HEK293 (cell line): Measurements from ENCODE around the gene PFKL.

Experiments
- AEBP2 ChIP-seq: fragments of 450-650 bp; formaldehyde crosslinking; IDR thresholded peaks from 2 replicates; pipeline ENCODE4 v1.5.1; 2016; ENCODE audit warnings: missing biosample characterization, missing genetic modification characterization, borderline replicate concordance
- EGR2 ChIP-seq: fragments of 450-650 bp; formaldehyde crosslinking; IDR thresholded peaks from 2 replicates; pipeline ENCODE4 v1.5.1; 2016; ENCODE audit warnings: low read depth, missing biosample characterization, missing genetic modification characterization
- GLIS1 ChIP-seq: fragments of 450-650 bp; formaldehyde crosslinking; IDR thresholded peaks from 2 replicates; pipeline ENCODE4 v1.5.1; 2016; ENCODE audit warnings: missing biosample characterization, missing genetic modification characterization
- GLIS2 ChIP-seq: fragments of 450-650 bp; formaldehyde crosslinking; IDR thresholded peaks from 2 replicates; pipeline ENCODE4 v1.5.1; 2016; ENCODE audit warnings: missing biosample characterization, missing genetic modification characterization
- IKZF3 ChIP-seq: fragments of 450-650 bp; IDR thresholded peaks from 2 replicates; pipeline ENCODE4 v1.5.0; 2018; ENCODE audit warnings: missing biosample characterization, mild to moderate bottlenecking, missing genetic modification characterization, moderate library complexity
- KLF8 ChIP-seq: fragments of 450-650 bp; formaldehyde crosslinking; IDR thresholded peaks from 2 replicates; pipeline ENCODE4 v1.5.1; 2016; ENCODE audit warnings: missing biosample characterization, missing genetic modification characterization
- PATZ1 ChIP-seq: fragments of 450-650 bp; formaldehyde crosslinking; IDR thresholded peaks from 2 replicates; pipeline ENCODE4 v1.5.1; 2016; ENCODE audit warnings: missing biosample characterization, missing genetic modification characterization
- SP2 ChIP-seq: fragments of 450-650 bp; formaldehyde crosslinking; IDR thresholded peaks from 2 replicates; pipeline ENCODE4 v1.5.1; 2016; ENCODE audit warnings: missing biosample characterization, missing genetic modification characterization
- SP3 ChIP-seq: fragments of 450-650 bp; formaldehyde crosslinking; IDR thresholded peaks from 2 replicates; pipeline ENCODE4 v1.5.1; 2016; ENCODE audit warnings: missing biosample characterization, missing genetic modification characterization
- SP7 ChIP-seq: fragments of 450-650 bp; formaldehyde crosslinking; IDR thresholded peaks from 2 replicates; pipeline ENCODE4 v1.5.1; 2016; ENCODE audit warnings: missing biosample characterization, missing genetic modification characterization
- ZBTB10 ChIP-seq: fragments of 450-650 bp; formaldehyde crosslinking; IDR thresholded peaks from 2 replicates; pipeline ENCODE4 v1.5.1; 2016; ENCODE audit warnings: missing biosample characterization, missing genetic modification characterization
- ZBTB20 ChIP-seq: fragments of 450-650 bp; formaldehyde crosslinking; IDR thresholded peaks from 2 replicates; pipeline ENCODE4 v1.5.1; 2016; ENCODE audit warnings: missing biosample characterization, missing genetic modification characterization
- ZFHX2 ChIP-seq: fragments of 450-650 bp; formaldehyde crosslinking; conservative IDR thresholded peaks from 2 replicates; pipeline ENCODE4 v1.5.1; 2016; ENCODE audit warnings: missing biosample characterization, missing genetic modification characterization
- ZFP69B ChIP-seq: fragments of 450-650 bp; formaldehyde crosslinking; IDR thresholded peaks from 2 replicates; pipeline ENCODE4 v1.5.1; 2016; ENCODE audit warnings: missing biosample characterization, missing genetic modification characterization
- ZNF148 ChIP-seq: fragments of 450-650 bp; formaldehyde crosslinking; IDR thresholded peaks from 2 replicates; pipeline ENCODE4 v1.5.0; 2017; ENCODE audit warnings: missing biosample characterization, missing genetic modification characterization, borderline replicate concordance
- ZNF2 ChIP-seq: fragments of 450-650 bp; formaldehyde crosslinking; IDR thresholded peaks from 2 replicates; pipeline ENCODE4 v1.5.1; 2016; ENCODE audit warnings: missing biosample characterization, missing genetic modification characterization
- ZNF350 ChIP-seq: fragments of 450-650 bp; formaldehyde crosslinking; IDR thresholded peaks from 2 replicates; pipeline ENCODE4 v1.5.0; 2017; ENCODE audit warnings: missing biosample characterization, mild to moderate bottlenecking, missing genetic modification characterization
- ZNF677 ChIP-seq: fragments of 450-650 bp; IDR thresholded peaks from 2 replicates; pipeline ENCODE4 v1.5.0; 2018; ENCODE audit warnings: missing biosample characterization, mild to moderate bottlenecking, missing genetic modification characterization, moderate library complexity
- ZNF692 ChIP-seq: fragments of 450-650 bp; formaldehyde crosslinking; IDR thresholded peaks from 2 replicates; pipeline ENCODE4 v1.5.1; 2016; ENCODE audit warnings: missing biosample characterization, missing genetic modification characterization
- ZSCAN23 ChIP-seq: fragments of 450-650 bp; formaldehyde crosslinking; IDR thresholded peaks from 2 replicates; pipeline ENCODE4 v1.5.1; 2016; ENCODE audit warnings: missing biosample characterization, missing genetic modification characterization

PFKL gene

GRCh38 chr21:44337941-44338895 is 38.4 kb downstream of the PFKL start (continued):
- TF ChIP-seq ZBTB10 (tag by site-specific recombination) = 0 out of 2 replicates have a peak, but pooled peaks have one; percentile 42
- TF ChIP-seq SP7 (tag by site-specific recombination) = peak; percentile 26; the same call in 1 of the 2 replicates
- TF ChIP-seq ZNF148 (tag by site-specific recombination) = no peak
- TF ChIP-seq SP3 = peak; percentile 46
- TF ChIP-seq ZSCAN23 (tag by site-specific recombination) = no peak
- no peak for TF ChIP-seq ZNF350
- no peak; the same call in 1 of the 2 replicates for TF ChIP-seq ZNF677 (tag by site-specific recombination)
- peak; percentile 77 for TF ChIP-seq ZFHX2 (tag by site-specific recombination)
- 0 out of 2 replicates have a peak, but pooled peaks have one; percentile 38 for TF ChIP-seq ZBTB20 (tag by site-specific recombination)
- peak; percentile 54 for TF ChIP-seq SP2 (tag by site-specific recombination)
- TF ChIP-seq GLIS2 (tag by site-specific recombination) = peak; percentile 45
- TF ChIP-seq EGR2 (tag by site-specific recombination) = peak; percentile 83
- peak; percentile 60; the same call in 1 of the 2 replicates for TF ChIP-seq ZNF692
- TF ChIP-seq AEBP2 (tag by site-specific recombination) = no peak
- TF ChIP-seq IKZF3 = peak; percentile 39; the same call in 1 of the 2 replicates
- TF ChIP-seq PATZ1 = peak; percentile 80
- TF ChIP-seq KLF8 (tag by site-specific recombination) = peak; percentile 90
- no peak for TF ChIP-seq ZNF2
- TF ChIP-seq GLIS1 (tag by site-specific recombination) = peak; percentile 34; the same call in 1 of the 2 replicates
- peak; percentile 69 for TF ChIP-seq ZFP69B
- TF ChIP-seq, all 188 proteins: peak for 19
